HL-60 (cell line): Measurements from ENCODE around the gene PRDM10.

ENCODE experiments used
- DNase-seq, 2 experiments: peaks; one replicate each; pipeline ENCODE4 v3.0.0-alpha.2; 2010 to 2020; ENCODE audit warnings: low read depth in 1 of 2, low spot score in 1 of 2
- H3K27ac ChIP-seq: fragments of 250-450 bp; sonication (Bioruptor Pico); replicated peaks from 2 replicates; pipeline ENCODE4 v1.5.1; 2020; ENCODE audit warnings: mild to moderate bottlenecking, moderate library complexity
- H3K27me3 ChIP-seq: fragments of 250-450 bp; sonication (Bioruptor Pico); 2 replicates; pipeline ENCODE4 v1.5.1; 2021; ENCODE audit warnings: mild to moderate bottlenecking, moderate library complexity; ENCODE audit not compliant: insufficient read depth, poor library complexity, severe bottlenecking
- H3K4me3 ChIP-seq: replicated peaks from 2 replicates; pipeline ENCODE4 v1.5.1; 2011; ENCODE audit warnings: mild to moderate bottlenecking, control low read depth, low read length; ENCODE audit not compliant: insufficient read depth
- GABPA ChIP-seq: IDR thresholded peaks from 2 replicates; pipeline ENCODE4 v1.6.1; 2012; ENCODE audit warnings: low read depth
- POLR2AphosphoS5 ChIP-seq: IDR thresholded peaks from 2 replicates; pipeline ENCODE4 v1.6.1; 2012; ENCODE audit warnings: low read depth
- SPI1 ChIP-seq: IDR thresholded peaks from 2 replicates; pipeline ENCODE4 v1.6.1; 2012; ENCODE audit warnings: low read depth, mild to moderate bottlenecking, borderline replicate concordance
- TF ChIP-seq, protein P1 (sequence below): IDR thresholded peaks from one replicate; pipeline ENCODE4 v1.5.1; 2011; ENCODE audit warnings: low read length, control low read depth, inconsistent platforms; ENCODE audit not compliant: insufficient read depth
- TF ChIP-seq, protein P2 (sequence below): IDR thresholded peaks from 2 replicates; pipeline ENCODE4 v1.6.1; 2012; ENCODE audit warnings: low read depth; ENCODE audit not compliant: insufficient replicate concordance

PRDM10 gene

DNA sequence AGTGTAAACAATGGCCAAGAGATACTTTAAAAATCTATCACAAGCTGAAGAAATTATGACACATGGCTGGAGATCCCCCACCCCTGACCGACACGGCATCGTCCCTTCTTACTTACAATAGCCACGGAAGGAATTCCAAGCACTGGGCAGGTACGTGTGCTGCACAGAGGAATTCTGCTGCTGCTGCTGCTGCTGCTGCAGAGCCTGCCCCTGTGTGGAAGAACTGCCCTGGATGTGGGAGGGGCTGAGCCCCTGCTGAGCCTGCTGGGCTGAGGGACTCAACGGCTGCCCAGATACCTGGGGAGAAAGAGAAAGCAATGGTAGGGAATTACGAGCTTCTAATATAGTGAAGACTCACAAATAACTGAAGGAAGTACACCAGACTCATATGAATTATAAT lies 92.3 kb downstream of the PRDM10 start:
- Histone ChIP-seq H3K27ac (no peak overlapping the region), H3K27me3 (no peaks in the 10 kb centered on the region), H3K4me3 (no peak overlapping the region)
- no peak for DNase-seq
- TF ChIP-seq POLR2AphosphoS5 (no peak), GABPA (no peak), SPI1 (no peak)
- TF ChIP-seq, protein P1, sequence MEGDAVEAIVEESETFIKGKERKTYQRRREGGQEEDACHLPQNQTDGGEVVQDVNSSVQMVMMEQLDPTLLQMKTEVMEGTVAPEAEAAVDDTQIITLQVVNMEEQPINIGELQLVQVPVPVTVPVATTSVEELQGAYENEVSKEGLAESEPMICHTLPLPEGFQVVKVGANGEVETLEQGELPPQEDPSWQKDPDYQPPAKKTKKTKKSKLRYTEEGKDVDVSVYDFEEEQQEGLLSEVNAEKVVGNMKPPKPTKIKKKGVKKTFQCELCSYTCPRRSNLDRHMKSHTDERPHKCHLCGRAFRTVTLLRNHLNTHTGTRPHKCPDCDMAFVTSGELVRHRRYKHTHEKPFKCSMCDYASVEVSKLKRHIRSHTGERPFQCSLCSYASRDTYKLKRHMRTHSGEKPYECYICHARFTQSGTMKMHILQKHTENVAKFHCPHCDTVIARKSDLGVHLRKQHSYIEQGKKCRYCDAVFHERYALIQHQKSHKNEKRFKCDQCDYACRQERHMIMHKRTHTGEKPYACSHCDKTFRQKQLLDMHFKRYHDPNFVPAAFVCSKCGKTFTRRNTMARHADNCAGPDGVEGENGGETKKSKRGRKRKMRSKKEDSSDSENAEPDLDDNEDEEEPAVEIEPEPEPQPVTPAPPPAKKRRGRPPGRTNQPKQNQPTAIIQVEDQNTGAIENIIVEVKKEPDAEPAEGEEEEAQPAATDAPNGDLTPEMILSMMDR = no peak
- TF ChIP-seq, protein P2, sequence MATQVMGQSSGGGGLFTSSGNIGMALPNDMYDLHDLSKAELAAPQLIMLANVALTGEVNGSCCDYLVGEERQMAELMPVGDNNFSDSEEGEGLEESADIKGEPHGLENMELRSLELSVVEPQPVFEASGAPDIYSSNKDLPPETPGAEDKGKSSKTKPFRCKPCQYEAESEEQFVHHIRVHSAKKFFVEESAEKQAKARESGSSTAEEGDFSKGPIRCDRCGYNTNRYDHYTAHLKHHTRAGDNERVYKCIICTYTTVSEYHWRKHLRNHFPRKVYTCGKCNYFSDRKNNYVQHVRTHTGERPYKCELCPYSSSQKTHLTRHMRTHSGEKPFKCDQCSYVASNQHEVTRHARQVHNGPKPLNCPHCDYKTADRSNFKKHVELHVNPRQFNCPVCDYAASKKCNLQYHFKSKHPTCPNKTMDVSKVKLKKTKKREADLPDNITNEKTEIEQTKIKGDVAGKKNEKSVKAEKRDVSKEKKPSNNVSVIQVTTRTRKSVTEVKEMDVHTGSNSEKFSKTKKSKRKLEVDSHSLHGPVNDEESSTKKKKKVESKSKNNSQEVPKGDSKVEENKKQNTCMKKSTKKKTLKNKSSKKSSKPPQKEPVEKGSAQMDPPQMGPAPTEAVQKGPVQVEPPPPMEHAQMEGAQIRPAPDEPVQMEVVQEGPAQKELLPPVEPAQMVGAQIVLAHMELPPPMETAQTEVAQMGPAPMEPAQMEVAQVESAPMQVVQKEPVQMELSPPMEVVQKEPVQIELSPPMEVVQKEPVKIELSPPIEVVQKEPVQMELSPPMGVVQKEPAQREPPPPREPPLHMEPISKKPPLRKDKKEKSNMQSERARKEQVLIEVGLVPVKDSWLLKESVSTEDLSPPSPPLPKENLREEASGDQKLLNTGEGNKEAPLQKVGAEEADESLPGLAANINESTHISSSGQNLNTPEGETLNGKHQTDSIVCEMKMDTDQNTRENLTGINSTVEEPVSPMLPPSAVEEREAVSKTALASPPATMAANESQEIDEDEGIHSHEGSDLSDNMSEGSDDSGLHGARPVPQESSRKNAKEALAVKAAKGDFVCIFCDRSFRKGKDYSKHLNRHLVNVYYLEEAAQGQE = no peak

DNA sequence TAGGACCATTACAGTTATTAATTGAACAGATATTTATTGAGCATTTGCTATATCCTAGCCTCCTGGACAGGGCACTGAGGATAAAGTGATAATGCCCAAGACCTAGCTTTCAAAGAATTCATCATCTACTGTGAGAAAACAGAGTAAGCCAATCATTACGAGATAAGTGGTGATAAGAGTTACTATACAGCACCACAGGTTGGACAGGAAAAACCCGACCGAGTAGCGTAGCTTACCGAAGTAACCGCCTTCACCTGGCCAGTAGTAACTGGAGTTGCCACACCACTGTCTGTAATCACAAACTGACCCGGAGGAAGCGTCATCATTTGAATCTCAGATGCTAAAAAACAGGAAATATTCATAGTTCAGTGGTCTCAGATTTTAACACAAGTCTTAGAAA lies 97.2 kb downstream of the PRDM10 start:
- H3K4me3 ChIP-seq = no peak overlapping the region
- no peak for DNase-seq
- TF ChIP-seq POLR2AphosphoS5 (no peak), GABPA (no peak), SPI1 (no peak)
- TF ChIP-seq, protein P2 = no peak
- TF ChIP-seq, protein P1 = no peak
- no peaks in the 10 kb centered on the region for H3K27me3 ChIP-seq
- no peak overlapping the region for H3K27ac ChIP-seq

DNA sequence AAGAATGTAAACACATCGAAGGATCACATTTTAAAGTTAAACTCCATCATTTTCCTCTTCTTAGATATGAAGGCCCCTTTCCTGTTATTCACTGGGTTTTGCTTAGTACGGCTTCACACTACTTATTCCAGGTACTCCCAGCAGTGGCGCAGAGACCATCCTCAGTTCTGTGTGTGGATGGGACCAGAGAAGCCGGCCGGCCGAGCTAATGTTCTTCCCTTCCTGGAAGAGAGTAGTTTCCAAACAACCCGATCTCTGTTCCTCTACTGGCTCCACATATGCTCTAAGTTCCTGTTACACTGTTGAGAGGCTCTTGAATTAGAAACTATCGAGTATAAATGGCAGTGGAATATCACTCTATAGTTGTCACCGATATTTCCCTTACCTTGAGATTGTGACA lies 106.6 kb downstream of the PRDM10 start:
- TF ChIP-seq GABPA (0 out of 2 replicates have a peak, but pooled peaks have one; percentile 5), POLR2AphosphoS5 (no peak)
- H3K27ac ChIP-seq = peak overlapping the region; percentile 46; the same call in 1 of the 2 replicates
- peak overlapping the region; percentile 96 for H3K4me3 ChIP-seq
- DNase-seq = peak in 1 of 2 experiments; percentile 20
- no peaks in the 10 kb centered on the region for H3K27me3 ChIP-seq

DNA sequence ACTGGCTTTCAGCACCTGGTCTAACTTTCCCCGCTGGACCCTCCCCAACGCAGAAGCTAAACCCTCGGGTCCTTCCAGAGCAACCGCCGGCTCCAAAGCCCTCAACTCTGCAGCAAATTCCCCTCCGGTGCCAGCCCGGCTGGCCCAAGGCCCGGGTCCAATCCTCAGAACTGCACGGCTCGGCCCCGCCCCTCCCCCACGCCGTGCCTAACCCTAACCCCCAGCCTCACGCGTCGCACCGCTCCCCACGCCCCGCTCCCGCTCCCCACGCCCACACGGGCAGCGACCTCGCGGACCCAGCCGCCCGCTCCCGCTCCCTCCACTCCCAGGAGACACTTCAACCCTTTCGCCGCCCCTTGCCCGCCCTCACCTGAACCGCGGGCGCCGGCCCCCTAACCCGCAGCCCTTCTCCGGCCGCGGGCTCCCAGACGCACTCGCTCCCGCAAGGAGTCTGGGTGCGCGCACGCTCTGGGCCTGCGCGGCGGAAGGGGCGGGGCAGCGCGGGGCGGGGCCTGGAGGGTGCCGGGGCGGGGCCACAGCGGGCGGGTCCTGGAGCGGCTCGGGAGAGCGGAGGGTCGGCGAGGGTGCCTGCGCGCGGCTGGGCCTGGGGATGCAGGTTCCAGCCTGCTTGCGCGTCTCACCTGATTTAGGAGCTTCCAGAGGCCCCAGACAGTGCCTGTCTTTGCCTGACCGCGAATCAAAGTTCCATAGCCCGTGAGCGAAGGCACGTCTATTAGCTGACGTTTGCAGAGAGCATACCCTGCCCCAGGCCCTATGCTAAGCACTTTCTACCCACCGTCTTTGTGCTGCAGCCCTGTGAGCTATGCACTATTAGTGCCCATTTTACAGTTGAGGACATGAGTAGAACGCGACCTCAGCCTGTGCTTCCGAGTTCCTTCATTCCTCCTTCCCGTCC lies 107.3 kb downstream of the PRDM10 start, which contains the start of gene NFRKB:
TSS of gene NFRKB (minus strand) at position 453 of the 916 bp plus-strand sequence. CDS start 2,729 bp downstream, outside the sequence.
- peak; percentile 57 to 75 for DNase-seq
- Histone ChIP-seq H3K27ac (peak within 1 kb of the TSS; percentile 81), H3K27me3 (no peaks in the 10 kb centered on the region), H3K4me3 (peak within 1 kb of the TSS; percentile 96)
- TF ChIP-seq, protein P1 = no peak
- TF ChIP-seq GABPA = 0 out of 2 replicates have a peak, but pooled peaks have one; percentile 9
